Stimulated activated CD8-positive, alpha-beta memory T cell treated with anti-CD3 and anti-CD28 coated beads, Interleukin-12 subunit alpha, Interleukin-12 subunit beta, amount 100 ng/mL, for 24 hours (primary cell): ENCODE data around the gene MUS81.
"Not testable (repeated sequence)": the region's sequence is repeated elsewhere in the genome, so short reads cannot be mapped to it uniquely, and the experiment has no call there.

ENCODE experiments used
- DNase-seq: peaks from one replicate; pipeline ENCODE4 v3.0.0-alpha.2; 2020; ENCODE audit errors: extremely low read depth

The MUS81 gene

GRCh38 chr11:65848693-65849092 is 11.5 kb upstream of the MUS81 start:
- not testable (repeated sequence) for DNase-seq

GRCh38 chr11:65849366-65849765 is 10.9 kb upstream of the MUS81 start:
- DNase-seq: no peak

- DNase-seq: no peak
Measured at GRCh38 chr11:65849771-65850216, 10.4 kb upstream of the MUS81 start.

- no peak for DNase-seq
Measured at GRCh38 chr11:65850217-65851082, 9.8 kb upstream of the MUS81 start.

GRCh38 chr11:65851083-65851579 is 9.1 kb upstream of the MUS81 start:
- DNase-seq: no peak

GRCh38 chr11:65851811-65852507 is 8.3 kb upstream of the MUS81 start:
- DNase-seq: no peak

- no peak for DNase-seq
Measured at GRCh38 chr11:65852508-65853245, 7.6 kb upstream of the MUS81 start.

- DNase-seq: no peak
Measured at GRCh38 chr11:65853246-65853979, 6.8 kb upstream of the MUS81 start.

GRCh38 chr11:65854161-65854592 is 6.1 kb upstream of the MUS81 start:
- no peak for DNase-seq

- no peak for DNase-seq
Measured at GRCh38 chr11:65854852-65855837, 5.1 kb upstream of the MUS81 start.

- DNase-seq: no peak
Measured at GRCh38 chr11:65855927-65856363, 4.3 kb upstream of the MUS81 start.

- DNase-seq: peak; percentile 58
Measured at GRCh38 chr11:65856689-65857499, 3.3 kb upstream of the MUS81 start.

GRCh38 chr11:65857500-65857852 is 2.8 kb upstream of the MUS81 start:
- no peak for DNase-seq

GRCh38 chr11:65857853-65858680 is 2.2 kb upstream of the MUS81 start, which contains the start of gene CFL1:
CFL1 (minus strand) TSS chr11:65858180; CDS start chr11:65858099, 81 bp downstream.
- DNase-seq: peak; percentile 95

GRCh38 chr11:65858681-65859087 is 1.5 kb upstream of the MUS81 start:
- no peak for DNase-seq

GRCh38 chr11:65859095-65859811 is 980 bp upstream of the MUS81 start:
- peak; percentile 98 for DNase-seq

GRCh38 chr11:65859812-65860277 is 388 bp upstream of the MUS81 start:
- DNase-seq: no peak

- no peak for DNase-seq
Measured at GRCh38 chr11:65861165-65861505, 902 bp downstream of the MUS81 start.
